ENCODE measurements around the gene MTA1. TPM values are rescaled to one million over a fixed set of nuclear protein-coding genes. Genes with fewer than 3 reads are reported as not detected.

MTA1 gene
- polyA plus RNA-seq, 1 of the 3 experiments (the other 2 are of a cell fraction), result 96.3 TPM

GRCh38 chr14:105395538-105395854 lies 24.1 kb upstream of the MTA1 start:
- H3K4me1 ChIP-seq (ENCODE audit: control insufficient read depth in 1 of 2, insufficient read depth in 2 of 2, low read depth in 1 of 2, low read length in 1 of 2), result peaks cover 0 to 19% of the 10 kb centered on the region in 2 experiments; a peak in 1 of 4 replicates
- H2AFZ ChIP-seq (ENCODE audit: low read depth), result no peak overlapping the region
- POLR2A ChIA-PET, result no interaction called here
- WGBS (ENCODE audit: low lambda C conversion rate), result no CpG with 5 or more reads among the region's 8 CpGs
- no peak overlapping the region for H3K27ac ChIP-seq (ENCODE audit: low read depth in 2 of 2, low read length in 1 of 2)
- peaks cover 5 to 11% of the 10 kb centered on the region in 2 experiments for H3K36me3 ChIP-seq (replicated peaks in 1 of 2; ENCODE audit: control insufficient read depth in 1 of 2, insufficient read depth in 2 of 2, low read length in 1 of 2)
- H3K9ac ChIP-seq, result no peak overlapping the region
- no peaks in the 10 kb centered on the region for H3K9me3 ChIP-seq
- no peaks in the 10 kb centered on the region for H3K9me2 ChIP-seq
- peaks cover 11% of the 10 kb centered on the region; the same call in 1 of the 2 replicates for H3K79me2 ChIP-seq (ENCODE audit: insufficient read depth)
- no peaks in the 10 kb centered on the region for H4K20me1 ChIP-seq (ENCODE audit: insufficient read depth)
- TF ChIP-seq RAD21 (IDR thresholded peaks at IDR 0.05; ENCODE audit: low read length), result no peak
- H3K27me3 ChIP-seq (ENCODE audit: insufficient read depth), result no peaks in the 10 kb centered on the region
- CTCF ChIA-PET, result interaction anchor here (1.6 to 3.2 kb wide), 3 partner anchors 25 to 94 kb away, joined by 4 to 14 read pairs (median 11); no protein-coding TSS in a partner anchor
- H3F3A ChIP-seq (replicated peaks; ENCODE audit: insufficient read depth), result no peaks in the 10 kb centered on the region
- no peak overlapping the region for H3K4me2 ChIP-seq
- no peak for DNase-seq
- no peak overlapping the region for H3K4me3 ChIP-seq (ENCODE audit: low read depth in 2 of 2, low read length in 1 of 2)

GRCh38 chr14:105397350-105397931 lies 22.2 kb upstream of the MTA1 start:
- DNase-seq, result no peak
- Histone ChIP-seq H3F3A (replicated peaks; ENCODE audit: insufficient read depth) (no peaks in the 10 kb centered on the region), H3K9me3 (peaks cover 3% of the 10 kb centered on the region; the same call in 1 of the 2 replicates), H3K36me3 (replicated peaks in 1 of 2; ENCODE audit: control insufficient read depth in 1 of 2, insufficient read depth in 2 of 2, low read length in 1 of 2) (peaks cover 10 to 11% of the 10 kb centered on the region in 2 experiments), H3K79me2 (ENCODE audit: insufficient read depth) (peaks cover 14% of the 10 kb centered on the region; the same call in 1 of the 2 replicates), H4K20me1 (ENCODE audit: insufficient read depth) (no peaks in the 10 kb centered on the region), H3K4me2 (peak overlapping the region; percentile 99), H3K9me2 (no peaks in the 10 kb centered on the region), H3K27ac (ENCODE audit: low read depth in 2 of 2, low read length in 1 of 2) (peak overlapping the region; percentile 39 to 91), H3K4me3 (ENCODE audit: low read depth in 2 of 2, low read length in 1 of 2) (peak overlapping the region; percentile 60 to 80), H2AFZ (ENCODE audit: low read depth) (peak overlapping the region; percentile 96), H3K4me1 (ENCODE audit: control insufficient read depth in 1 of 2, insufficient read depth in 2 of 2, low read depth in 1 of 2, low read length in 1 of 2) (peaks cover 0 to 19% of the 10 kb centered on the region in 2 experiments; a peak in 1 of 4 replicates), H3K9ac (no peak overlapping the region), H3K27me3 (ENCODE audit: insufficient read depth) (no peaks in the 10 kb centered on the region)
- 85% methylated on average over 7 of the region's 13 CpGs for WGBS (ENCODE audit: low lambda C conversion rate)
- TF ChIP-seq IRF3 (IDR thresholded peaks at IDR 0.05; ENCODE audit: low read depth, low read length) (no peak), ELF1 (IDR thresholded peaks at IDR 0.05) (no peak), FOSL2 (IDR thresholded peaks at IDR 0.05; ENCODE audit: borderline replicate concordance, low read depth) (no peak), MXI1 (IDR thresholded peaks at IDR 0.05; ENCODE audit: low read depth, low read length) (no peak), ZBTB33 (IDR thresholded peaks at IDR 0.05; ENCODE audit: borderline replicate concordance, low read depth) (no peak), MEF2A (IDR thresholded peaks at IDR 0.05; ENCODE audit: borderline replicate concordance, low read depth) (no peak), POLR2AphosphoS5 (IDR thresholded peaks at IDR 0.05; ENCODE audit: low read depth, low read length) (no peak), RXRA (IDR thresholded peaks at IDR 0.05; ENCODE audit: borderline replicate concordance, low read depth) (no peak), RCOR1 (IDR thresholded peaks at IDR 0.05; ENCODE audit: low read length) (no peak), FOXM1 (IDR thresholded peaks at IDR 0.05; ENCODE audit: low read depth) (no peak), CHD2 (IDR thresholded peaks at IDR 0.05; ENCODE audit: low read length, partially characterized antibody) (no peak), SMC3 (IDR thresholded peaks at IDR 0.05; ENCODE audit: low read depth, low read length) (no peak), FOXJ3 (CRISPR knock-in tag; IDR thresholded peaks at IDR 0.05) (no peak), TCF12 (IDR thresholded peaks at IDR 0.05) (no peak), PBX3 (IDR thresholded peaks at IDR 0.05) (no peak), GABPA (IDR thresholded peaks at IDR 0.05; ENCODE audit: low read depth) (no peak), RFX5 (IDR thresholded peaks at IDR 0.05; ENCODE audit: low read length) (no peak), NFIC (IDR thresholded peaks at IDR 0.05; ENCODE audit: borderline replicate concordance) (no peak)
- TF ChIP-seq, protein P1, sequence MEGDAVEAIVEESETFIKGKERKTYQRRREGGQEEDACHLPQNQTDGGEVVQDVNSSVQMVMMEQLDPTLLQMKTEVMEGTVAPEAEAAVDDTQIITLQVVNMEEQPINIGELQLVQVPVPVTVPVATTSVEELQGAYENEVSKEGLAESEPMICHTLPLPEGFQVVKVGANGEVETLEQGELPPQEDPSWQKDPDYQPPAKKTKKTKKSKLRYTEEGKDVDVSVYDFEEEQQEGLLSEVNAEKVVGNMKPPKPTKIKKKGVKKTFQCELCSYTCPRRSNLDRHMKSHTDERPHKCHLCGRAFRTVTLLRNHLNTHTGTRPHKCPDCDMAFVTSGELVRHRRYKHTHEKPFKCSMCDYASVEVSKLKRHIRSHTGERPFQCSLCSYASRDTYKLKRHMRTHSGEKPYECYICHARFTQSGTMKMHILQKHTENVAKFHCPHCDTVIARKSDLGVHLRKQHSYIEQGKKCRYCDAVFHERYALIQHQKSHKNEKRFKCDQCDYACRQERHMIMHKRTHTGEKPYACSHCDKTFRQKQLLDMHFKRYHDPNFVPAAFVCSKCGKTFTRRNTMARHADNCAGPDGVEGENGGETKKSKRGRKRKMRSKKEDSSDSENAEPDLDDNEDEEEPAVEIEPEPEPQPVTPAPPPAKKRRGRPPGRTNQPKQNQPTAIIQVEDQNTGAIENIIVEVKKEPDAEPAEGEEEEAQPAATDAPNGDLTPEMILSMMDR (IDR thresholded peaks at IDR 0.05), result no peak
- TF ChIP-seq, protein P2, sequence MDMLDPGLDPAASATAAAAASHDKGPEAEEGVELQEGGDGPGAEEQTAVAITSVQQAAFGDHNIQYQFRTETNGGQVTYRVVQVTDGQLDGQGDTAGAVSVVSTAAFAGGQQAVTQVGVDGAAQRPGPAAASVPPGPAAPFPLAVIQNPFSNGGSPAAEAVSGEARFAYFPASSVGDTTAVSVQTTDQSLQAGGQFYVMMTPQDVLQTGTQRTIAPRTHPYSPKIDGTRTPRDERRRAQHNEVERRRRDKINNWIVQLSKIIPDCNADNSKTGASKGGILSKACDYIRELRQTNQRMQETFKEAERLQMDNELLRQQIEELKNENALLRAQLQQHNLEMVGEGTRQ (IDR thresholded peaks at IDR 0.05; ENCODE audit: borderline replicate concordance, low read depth, low read length), result no peak
- POLR2A ChIA-PET, result interaction anchor here (1.4 to 2.5 kb wide), 2 partner anchors 14 to 92 kb away, joined by 4 to 8 read pairs; no protein-coding TSS in a partner anchor
- CTCF ChIA-PET, result interaction anchor here (0.7 to 3.2 kb wide), 9 partner anchors 10 to 131 kb away, joined by 3 to 14 read pairs (median 4); no protein-coding TSS in a partner anchor
